CD4-positive, alpha-beta T cell (primary cell): Measurements from ENCODE around the gene LAMA2. TPM values are rescaled to one million over a fixed set of nuclear protein-coding genes. Genes with fewer than 3 reads are reported as not detected.

Experiments used
- ATAC-seq: fragments of 200-7000 bp; cut with Tn5 transposase; one replicate; pipeline ENCODE4 v1.10.0; 2022; ENCODE audit warnings: mild to moderate bottlenecking; ENCODE audit not compliant: poor library complexity
- CTCF ChIA-PET: fragments of 350-600 bp; sonication (Branson Sonifier 250); formaldehyde crosslinking; loops from one replicate; lab custom pipeline; 2021; ENCODE audit warnings: antibody characterized with exemption, inconsistent platforms; lab: Charles Lee
- POLR2A ChIA-PET: fragments of 350-600 bp; sonication (Branson Sonifier 250); formaldehyde crosslinking; loops from one replicate; lab custom pipeline; 2021; ENCODE audit warnings: antibody characterized with exemption, inconsistent platforms; lab: Charles Lee
- DNase-seq, 14 experiments: peaks; one replicate each; pipeline ENCODE4 v3.0.0-alpha.2; 2013 to 2020; ENCODE audit warnings: mixed read lengths in 2 of 14
- H3K27ac ChIP-seq, 2 donors: one replicate each; pipeline versions ENCODE4 v1.5.1 to v1.7.0; 2013; ENCODE audit warnings: low read length in 2 of 2, low read depth in 1 of 2, mild to moderate bottlenecking in 1 of 2
- H3K27me3 ChIP-seq, 2 experiments: 1 replicate in 1 of 2; 2 replicates in 1 of 2; pipeline versions ENCODE4 v1.6.1 to v1.7.0; 2013; ENCODE audit warnings: low read length in 2 of 2, control low read depth in 1 of 2, mild to moderate bottlenecking in 1 of 2, moderate library complexity in 1 of 2; ENCODE audit not compliant: insufficient read depth in 2 of 2, control insufficient read depth in 1 of 2
- H3K36me3 ChIP-seq: one replicate; pipeline ENCODE4 v1.6.1; 2013; ENCODE audit warnings: low read length, control low read depth; ENCODE audit not compliant: insufficient read depth
- H3K4me1 ChIP-seq: one replicate; pipeline ENCODE4 v1.6.1; 2013; ENCODE audit warnings: low read length, control low read depth; ENCODE audit not compliant: insufficient read depth
- H3K4me3 ChIP-seq: one replicate; pipeline ENCODE4 v1.5.1; 2013; ENCODE audit warnings: mild to moderate bottlenecking, low read length, moderate library complexity
- H3K9me3 ChIP-seq, 2 experiments: 1 replicate in 1 of 2; 2 replicates in 1 of 2; pipeline versions ENCODE4 v1.6.1 to v1.7.0; 2013; ENCODE audit warnings: low read length in 2 of 2, mild to moderate bottlenecking in 2 of 2, control low read depth in 1 of 2, moderate library complexity in 1 of 2; ENCODE audit not compliant: control insufficient read depth in 1 of 2, insufficient read depth in 1 of 2
- H3K27ac Mint-ChIP-seq: one replicate; pipeline ENCODE4 v1.8.0; 2020; ENCODE audit warnings: mixed read lengths
- H3K27me3 Mint-ChIP-seq: one replicate; pipeline ENCODE4 v1.8.0; 2021; ENCODE audit warnings: mixed read lengths
- H3K36me3 Mint-ChIP-seq: one replicate; pipeline ENCODE4 v1.8.0; 2021; ENCODE audit warnings: low read depth, mixed read lengths
- H3K4me1 Mint-ChIP-seq: one replicate; pipeline ENCODE4 v1.8.0; 2021; ENCODE audit warnings: low read depth, mixed read lengths
- H3K4me3 Mint-ChIP-seq: one replicate; pipeline ENCODE4 v1.8.0; 2020; ENCODE audit warnings: mild to moderate bottlenecking, mixed read lengths
- H3K9me3 Mint-ChIP-seq: one replicate; pipeline ENCODE4 v1.8.0; 2020; ENCODE audit warnings: mixed read lengths
- intact Hi-C, 2 experiments: fragments of 100-400 bp; cut with DNase I in 1 of 2; cut with micrococcal nuclease in 1 of 2; formaldehyde crosslinking; loops; one replicate each; pipeline versions ENCODE4 v1.15.1 to v1.9.0; 2023 to 2025; cut with DNase I, micrococcal nuclease
- total RNA-seq, 174 experiments: library from RNA in 2 of 174; stranded (reverse) in 2 of 174; gene quantifications; one replicate each; pipeline ENCODE4 v1.2.3 and lab custom pipeline; 2021 to 2026
- TF ChIP-seq, protein P1 (sequence below): fragments of 200-600 bp; IDR thresholded peaks from one replicate; pipeline ENCODE4 v1.8.0; 2022; ENCODE audit warnings: antibody characterized with exemption, mild to moderate bottlenecking

Gene LAMA2
- total RNA-seq, 2 experiments from 2014 or later = 0.05 to 0.06 TPM

DNA sequence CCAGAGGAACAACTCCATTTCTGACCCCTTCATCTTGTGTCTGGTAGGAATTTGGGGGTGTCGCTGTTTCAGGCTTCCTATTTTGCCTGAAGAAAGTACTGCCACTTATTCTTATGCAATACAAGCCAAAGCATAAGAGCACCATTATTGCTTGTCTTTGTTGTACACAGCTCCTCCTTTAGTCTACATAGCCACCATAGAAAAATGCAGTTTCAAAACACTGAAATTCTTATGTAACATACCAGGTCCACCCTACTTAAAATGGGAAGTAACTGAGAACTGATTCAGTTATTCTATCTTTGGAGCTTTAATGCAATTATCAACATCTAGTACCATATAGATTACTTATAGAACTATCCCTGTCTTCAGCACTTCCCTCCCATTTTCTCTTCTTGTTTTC, 571.5 kb downstream of the LAMA2 start:
- H3K4me1 Mint-ChIP-seq = peaks cover 12% of the 10 kb centered on the region
- TF ChIP-seq, protein P1, sequence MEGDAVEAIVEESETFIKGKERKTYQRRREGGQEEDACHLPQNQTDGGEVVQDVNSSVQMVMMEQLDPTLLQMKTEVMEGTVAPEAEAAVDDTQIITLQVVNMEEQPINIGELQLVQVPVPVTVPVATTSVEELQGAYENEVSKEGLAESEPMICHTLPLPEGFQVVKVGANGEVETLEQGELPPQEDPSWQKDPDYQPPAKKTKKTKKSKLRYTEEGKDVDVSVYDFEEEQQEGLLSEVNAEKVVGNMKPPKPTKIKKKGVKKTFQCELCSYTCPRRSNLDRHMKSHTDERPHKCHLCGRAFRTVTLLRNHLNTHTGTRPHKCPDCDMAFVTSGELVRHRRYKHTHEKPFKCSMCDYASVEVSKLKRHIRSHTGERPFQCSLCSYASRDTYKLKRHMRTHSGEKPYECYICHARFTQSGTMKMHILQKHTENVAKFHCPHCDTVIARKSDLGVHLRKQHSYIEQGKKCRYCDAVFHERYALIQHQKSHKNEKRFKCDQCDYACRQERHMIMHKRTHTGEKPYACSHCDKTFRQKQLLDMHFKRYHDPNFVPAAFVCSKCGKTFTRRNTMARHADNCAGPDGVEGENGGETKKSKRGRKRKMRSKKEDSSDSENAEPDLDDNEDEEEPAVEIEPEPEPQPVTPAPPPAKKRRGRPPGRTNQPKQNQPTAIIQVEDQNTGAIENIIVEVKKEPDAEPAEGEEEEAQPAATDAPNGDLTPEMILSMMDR = no peak
- no peak for DNase-seq
- intact Hi-C loops = no loop called here
- Histone ChIP-seq H3K4me1 (no peaks in the 10 kb centered on the region), H3K27me3 (no peaks in the 10 kb centered on the region), H3K36me3 (no peaks in the 10 kb centered on the region), H3K9me3 (no peaks in the 10 kb centered on the region), H3K4me3 (no peak overlapping the region), H3K27ac (no peak overlapping the region)
- H3K27ac Mint-ChIP-seq = no peak overlapping the region
- H3K27me3 Mint-ChIP-seq = no peaks in the 10 kb centered on the region
- H3K4me3 Mint-ChIP-seq = no peak overlapping the region
- H3K9me3 Mint-ChIP-seq = no peaks in the 10 kb centered on the region
- ATAC-seq = no peak
- POLR2A ChIA-PET = no interaction called here
- CTCF ChIA-PET = no interaction called here
- H3K36me3 Mint-ChIP-seq = no peaks in the 10 kb centered on the region

DNA sequence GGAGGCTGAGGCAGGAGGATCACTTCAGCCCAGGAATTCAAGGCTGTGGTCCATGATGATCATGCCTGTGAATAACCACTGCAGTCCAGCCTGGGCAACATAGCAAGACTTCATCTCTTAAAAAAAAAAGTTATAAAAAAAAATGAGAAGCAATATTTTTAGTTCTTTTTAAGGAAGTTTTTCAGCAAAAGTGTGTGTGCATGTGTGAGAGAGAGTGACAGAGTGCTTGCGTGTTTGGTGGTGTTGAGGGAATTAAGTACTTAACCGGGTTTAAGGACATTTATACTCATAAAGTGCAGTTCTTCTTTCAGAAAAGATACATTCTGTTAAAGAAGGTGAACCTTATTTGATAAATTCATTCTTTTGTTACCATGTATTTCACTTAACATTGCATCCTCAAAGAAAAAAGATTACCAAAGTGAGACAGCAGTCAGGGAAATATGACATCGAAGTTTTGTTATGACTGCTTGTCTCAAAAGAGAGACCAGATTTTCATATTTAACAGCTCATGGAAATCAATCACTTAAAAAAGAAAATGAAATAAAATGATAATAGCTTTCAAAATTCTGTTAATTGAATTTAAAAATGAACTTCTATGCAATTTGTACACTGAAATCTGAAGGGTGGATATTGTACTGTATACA, 572.3 kb downstream of the LAMA2 start:
- no peaks in the 10 kb centered on the region for H3K9me3 Mint-ChIP-seq

DNA sequence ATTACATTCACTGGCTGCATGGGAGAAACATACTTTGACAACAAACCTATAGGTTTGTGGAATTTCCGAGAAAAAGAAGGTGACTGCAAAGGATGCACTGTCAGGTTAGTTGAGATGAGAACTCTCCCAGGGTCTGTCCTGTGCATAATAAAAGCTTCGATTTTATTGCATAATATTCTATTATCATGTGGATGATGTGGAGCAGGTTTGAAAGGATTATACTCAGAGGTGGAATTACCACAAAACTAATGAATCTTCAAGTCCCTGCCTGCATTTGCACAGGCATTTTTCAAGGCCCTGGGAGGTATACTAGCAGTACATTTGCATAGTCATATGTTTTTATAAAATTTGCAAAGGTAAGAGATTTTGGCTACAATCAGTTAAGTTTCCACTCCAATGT, 577.3 kb downstream of the LAMA2 start:
- CTCF ChIA-PET = no interaction called here
- Histone ChIP-seq H3K4me3 (no peak overlapping the region), H3K4me1 (no peaks in the 10 kb centered on the region), H3K9me3 (no peaks in the 10 kb centered on the region), H3K36me3 (no peaks in the 10 kb centered on the region), H3K27ac (no peak overlapping the region), H3K27me3 (no peaks in the 10 kb centered on the region)
- H3K36me3 Mint-ChIP-seq = no peaks in the 10 kb centered on the region
- POLR2A ChIA-PET = no interaction called here
- no peak overlapping the region for H3K27ac Mint-ChIP-seq
- no peak for ATAC-seq
- H3K4me1 Mint-ChIP-seq = no peaks in the 10 kb centered on the region
- H3K4me3 Mint-ChIP-seq = no peak overlapping the region
- intact Hi-C loops = no loop called here
- H3K9me3 Mint-ChIP-seq = no peaks in the 10 kb centered on the region
- DNase-seq = no peak
- H3K27me3 Mint-ChIP-seq = no peaks in the 10 kb centered on the region
- TF ChIP-seq, protein P1 = no peak

More for the DNA sequence above, 572.3 kb downstream of the LAMA2 start:
- no peak overlapping the region for H3K4me3 Mint-ChIP-seq
- intact Hi-C loops = no loop called here
- H3K27ac ChIP-seq = no peak overlapping the region
- H3K4me1 Mint-ChIP-seq = peaks cover 12% of the 10 kb centered on the region
- TF ChIP-seq, protein P1 = no peak
- H3K36me3 ChIP-seq = no peaks in the 10 kb centered on the region
- no peaks in the 10 kb centered on the region for H3K27me3 ChIP-seq
- no peak for ATAC-seq
- no peaks in the 10 kb centered on the region for H3K36me3 Mint-ChIP-seq
- DNase-seq = no peak
- H3K4me1 ChIP-seq = no peaks in the 10 kb centered on the region
- POLR2A ChIA-PET = no interaction called here
- H3K9me3 ChIP-seq = no peaks in the 10 kb centered on the region
- H3K27me3 Mint-ChIP-seq = no peaks in the 10 kb centered on the region
- CTCF ChIA-PET = no interaction called here
- H3K4me3 ChIP-seq = no peak overlapping the region
- H3K27ac Mint-ChIP-seq = no peak overlapping the region
